HepG2 (cell line): ENCODE results near the gene ALG11. TPM values are rescaled to one million over a fixed set of nuclear protein-coding genes. Genes with fewer than 3 reads are reported as not detected.
A peak's percentile ranks its signal among the peaks of the same experiment; 100 is the strongest.
"Not testable (repeated sequence)": the region's sequence is repeated elsewhere in the genome, so short reads cannot be mapped to it uniquely, and the experiment has no call there.

ENCODE experiments used
- ATAC-seq: fragments of 200-7000 bp; cut with Tn5 transposase; 3 replicates; pipeline ENCODE4 v1.9.1; 2020; ENCODE audit warnings: mild to moderate bottlenecking, moderate library complexity
- BruUV-seq: library from RNA; stranded (reverse); fragments of 400-500 nt; replicated peaks from 2 replicates; lab custom pipeline; 2021; lab: Mats Ljungman, UMichigan
- CTCF ChIA-PET: fragments of 300-600 bp; formaldehyde crosslinking; extraction: SDS; loops from one replicate; lab custom pipeline; 2021; ENCODE audit warnings: low total read pairs, inconsistent platforms, low intra/inter-chr PET ratio; lab: Yijun Ruan, JAX
- POLR2A ChIA-PET: fragments of 350-600 bp; sonication (Branson Sonifier 250); formaldehyde crosslinking; loops from one replicate; lab custom pipeline; 2020; ENCODE audit warnings: antibody characterized with exemption, inconsistent platforms; lab: Yijun Ruan, JAX
- DNase-seq: peaks from one replicate; pipeline ENCODE4 v3.0.0-alpha.2; 2015; ENCODE audit warnings: low spot score
- FAIRE-seq: peaks from 3 replicates; lab custom pipeline; 2011; peaks lifted over from hg19 to GRCh38; lab: Jason Lieb, UNC
- H2AFZ ChIP-seq: one replicate; pipeline ENCODE4 v1.6.1; 2011; ENCODE audit warnings: low read length, inconsistent platforms
- H3K27ac ChIP-seq: fragments of 300-600 bp; 3 replicates; pipeline ENCODE4 v1.8.0; 2011; ENCODE audit warnings: mixed run types, mild to moderate bottlenecking, mixed read lengths, low read length, inconsistent platforms; ENCODE audit not compliant: insufficient read depth; ENCODE audit errors: extremely low read length
- H3K27me3 ChIP-seq, 2 experiments: fragments of 200-600 bp in 1 of 2; 2 replicates in 1 of 2; 3 replicates in 1 of 2; pipeline versions ENCODE4 v1.6.0 to v1.8.0; 2011; ENCODE audit warnings: low read length in 2 of 2, mild to moderate bottlenecking in 2 of 2, moderate library complexity in 2 of 2, inconsistent platforms in 1 of 2; ENCODE audit not compliant: insufficient read depth in 2 of 2, control insufficient read depth in 1 of 2
- H3K36me3 ChIP-seq, 2 experiments: fragments of 200-600 bp in 1 of 2; replicated peaks in 1 of 2; 2 replicates in 1 of 2; 3 replicates in 1 of 2; pipeline versions ENCODE4 v1.5.1 to v1.8.0; 2011; ENCODE audit warnings: low read length in 2 of 2, inconsistent platforms in 1 of 2; ENCODE audit not compliant: insufficient read depth in 2 of 2, control insufficient read depth in 1 of 2
- H3K4me1 ChIP-seq: 2 replicates; pipeline ENCODE4 v1.5.1; 2012; ENCODE audit warnings: low read length, inconsistent platforms; ENCODE audit not compliant: insufficient read depth
- H3K4me2 ChIP-seq: 2 replicates; pipeline ENCODE4 v1.6.0; 2011; ENCODE audit warnings: low read depth, low read length, inconsistent platforms
- H3K4me3 ChIP-seq, 3 experiments: fragments of 200-600 bp in 1 of 3; sonication (generic), shearing (Covaris generic) in 1 of 3; replicated peaks in 1 of 3; 2 replicates each; pipeline ENCODE4 v1.5.1; 2011 to 2016; ENCODE audit warnings: low read length in 3 of 3, inconsistent platforms in 2 of 3, low read depth in 2 of 3, mild to moderate bottlenecking in 2 of 3, control low read depth in 1 of 3, mixed read lengths in 1 of 3; ENCODE audit not compliant: insufficient read depth in 1 of 3
- H3K79me2 ChIP-seq: one replicate; pipeline ENCODE4 v1.6.1; 2011; ENCODE audit warnings: low read length, inconsistent platforms; ENCODE audit not compliant: insufficient read depth
- H3K9ac ChIP-seq: 2 replicates; pipeline ENCODE4 v1.6.0; 2011; ENCODE audit warnings: mild to moderate bottlenecking, low read depth, low read length, inconsistent platforms; ENCODE audit not compliant: insufficient read depth
- H3K9me3 ChIP-seq: 2 replicates; pipeline ENCODE4 v1.5.1; 2012; ENCODE audit warnings: mild to moderate bottlenecking, low read length
- H4K20me1 ChIP-seq: 2 replicates; pipeline ENCODE4 v1.6.0; 2011; ENCODE audit warnings: inconsistent platforms, mild to moderate bottlenecking, low read length, moderate library complexity; ENCODE audit not compliant: insufficient read depth
- ZNF17 ChIP-seq: sonication (generic); formaldehyde crosslinking; IDR thresholded peaks from 2 replicates; pipeline ENCODE4 v1.5.0; 2020; ENCODE audit warnings: mild to moderate bottlenecking, missing genetic modification reagents
- WGBS: methylation state at CpG from one replicate; pipeline ENCODE4 v1.1.6; 2017; ENCODE audit warnings: low lambda C conversion rate; 5-methylcytosine and 5-hydroxymethylcytosine counted together
- in situ Hi-C: cut with HindIII; loops from 2 replicates; pipeline ENCODE4 v1.10.0; 2017; ENCODE audit warnings: low pct_unique_long_range_greater_than_20kb; ENCODE audit not compliant: extremely low pct_ligation_motif_present
- intact Hi-C: fragments of 100-400 bp; cut with micrococcal nuclease; formaldehyde crosslinking; loops from one replicate; pipeline ENCODE4 v1.10.0; 2022; ENCODE audit not compliant: unreplicated experiment
- polyA plus RNA-seq, 8 experiments: library from polyadenylated mRNA; depleted of rRNA in 3 of 8; stranded (reverse) in 7 of 8; unstranded in 1 of 8; fragments of >200 nt; fragmentation: Illumina TruSeq in 4 of 8; extraction: Trizol in 4 of 8; gene quantifications; 2 replicates each; pipeline versions ENCODE4 v1.2.1 to v1.2.3, GENCODE V29; 2011 to 2016; ENCODE audit warnings: low read depth in 4 of 8, missing spikeins in 1 of 8, mixed read lengths in 1 of 8; ENCODE audit not compliant: insufficient read depth in 1 of 8
- total RNA-seq, 5 experiments: library from RNA; depleted of rRNA; stranded (reverse); fragments of >200 nt; fragmentation: Illumina TruSeq; extraction: Trizol; gene quantifications; 2 replicates each; pipeline ENCODE4 v1.2.3, GENCODE V29; 2016; ENCODE audit warnings: low read depth in 1 of 5
- TF ChIP-seq, protein P1 (sequence below): sonication (generic); formaldehyde crosslinking; IDR thresholded peaks from 2 replicates; pipeline ENCODE4 v1.4.0; 2020; ENCODE audit warnings: missing genetic modification reagents

The ALG11 gene
- total and polyA plus RNA-seq, 2 of the 13 experiments (the other 11 are each of a cell fraction or from before 2014, with no cell fraction given) = 14.7 to 27.9 TPM

DNA sequence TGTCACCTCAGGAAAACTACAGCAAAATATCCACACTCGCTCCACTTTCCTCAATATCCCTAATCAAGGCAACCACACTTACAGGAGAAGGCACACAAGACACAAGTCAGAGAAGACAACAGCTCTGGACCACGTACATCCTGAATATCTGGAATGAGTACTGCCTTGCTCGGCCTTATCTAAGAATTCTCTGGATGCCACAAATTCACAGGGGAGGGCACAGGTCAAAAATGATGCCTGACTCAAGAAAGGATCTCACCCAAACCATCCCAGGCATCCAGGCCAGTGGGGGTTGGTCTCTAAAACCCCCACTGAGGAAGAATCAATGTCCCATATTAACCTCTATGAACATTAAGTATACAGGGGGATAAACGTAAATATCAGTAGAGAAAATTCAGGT lies 30.8 kb upstream of the ALG11 start:
- Histone ChIP-seq H3K27me3 (no peaks in the 10 kb centered on the region), H3K27ac (no peak overlapping the region), H3K4me1 (peaks cover 88% of the 10 kb centered on the region), H3K36me3 (no peaks in the 10 kb centered on the region; a peak in 1 of 5 replicates), H3K4me3 (no peak overlapping the region), H3K9ac (no peak overlapping the region), H2AFZ (no peak overlapping the region), H3K79me2 (peaks cover 92% of the 10 kb centered on the region), H3K9me3 (no peaks in the 10 kb centered on the region), H4K20me1 (no peaks in the 10 kb centered on the region; the same call in 1 of the 2 replicates), H3K4me2 (0 out of 2 replicates have a peak overlapping the region, but pooled peaks have one; percentile 27)
- TF ChIP-seq, protein P1, sequence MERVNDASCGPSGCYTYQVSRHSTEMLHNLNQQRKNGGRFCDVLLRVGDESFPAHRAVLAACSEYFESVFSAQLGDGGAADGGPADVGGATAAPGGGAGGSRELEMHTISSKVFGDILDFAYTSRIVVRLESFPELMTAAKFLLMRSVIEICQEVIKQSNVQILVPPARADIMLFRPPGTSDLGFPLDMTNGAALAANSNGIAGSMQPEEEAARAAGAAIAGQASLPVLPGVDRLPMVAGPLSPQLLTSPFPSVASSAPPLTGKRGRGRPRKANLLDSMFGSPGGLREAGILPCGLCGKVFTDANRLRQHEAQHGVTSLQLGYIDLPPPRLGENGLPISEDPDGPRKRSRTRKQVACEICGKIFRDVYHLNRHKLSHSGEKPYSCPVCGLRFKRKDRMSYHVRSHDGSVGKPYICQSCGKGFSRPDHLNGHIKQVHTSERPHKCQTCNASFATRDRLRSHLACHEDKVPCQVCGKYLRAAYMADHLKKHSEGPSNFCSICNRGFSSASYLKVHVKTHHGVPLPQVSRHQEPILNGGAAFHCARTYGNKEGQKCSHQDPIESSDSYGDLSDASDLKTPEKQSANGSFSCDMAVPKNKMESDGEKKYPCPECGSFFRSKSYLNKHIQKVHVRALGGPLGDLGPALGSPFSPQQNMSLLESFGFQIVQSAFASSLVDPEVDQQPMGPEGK (CRISPR knock-in tag) = no peak
- 82% methylated on average over 4 of the region's 4 CpGs for WGBS
- intact Hi-C loops = no loop called here
- ChIA-PET CTCF (no interaction called here), POLR2A (interaction anchor here (1.0 to 1.2 kb wide), 2 partner anchors 11 to 17 kb away, joined by 3 to 5 read pairs; no protein-coding TSS in a partner anchor)
- no peak for ATAC-seq
- no TSS peak for BruUV-seq
- in situ Hi-C loops = no loop called here
- no peak for FAIRE-seq
- peak; percentile 34 for DNase-seq

DNA sequence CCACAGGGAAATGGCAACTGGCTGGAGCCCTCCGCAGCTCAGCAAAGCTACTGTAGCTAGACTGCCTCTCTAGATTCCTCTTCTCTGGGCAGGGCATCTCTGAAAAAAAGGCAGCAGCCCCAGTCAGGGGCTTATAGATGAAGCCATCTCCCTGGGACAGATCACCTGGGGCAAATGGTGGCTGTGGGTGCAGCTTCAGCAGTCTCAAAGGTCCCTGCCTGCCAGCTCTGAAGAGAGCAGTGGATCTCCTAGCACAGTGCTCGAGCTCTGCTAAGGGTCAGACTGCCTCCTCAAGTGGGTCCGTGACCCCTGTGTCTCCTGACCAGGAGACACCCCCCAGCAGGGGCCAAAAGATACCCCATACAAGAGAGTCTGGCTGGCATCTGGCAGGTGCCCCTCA lies 28.9 kb upstream of the ALG11 start:
- H3K27ac ChIP-seq, intact Hi-C loops, ATAC-seq, H3K36me3 ChIP-seq, H3K9ac ChIP-seq, H3K4me3 ChIP-seq, H3K4me2 ChIP-seq, CTCF ChIA-PET, H3K9me3 ChIP-seq, FAIRE-seq, BruUV-seq, DNase-seq, H3K27me3 ChIP-seq, H4K20me1 ChIP-seq, in situ Hi-C loops, H2AFZ ChIP-seq: not testable (repeated sequence)
- Histone ChIP-seq H3K79me2 (peaks cover 81% of the 10 kb centered on the region), H3K4me1 (peaks cover 70% of the 10 kb centered on the region)
- POLR2A ChIA-PET = interaction anchor here (1.7 kb wide), 1 partner anchor 16 kb away, joined by 4 read pairs; no protein-coding TSS in a partner anchor
- TF ChIP-seq ZNF17 = peak; percentile 90; the same call in 1 of the 2 replicates
- WGBS = 100% methylated on average over 1 of the region's 3 CpGs

DNA sequence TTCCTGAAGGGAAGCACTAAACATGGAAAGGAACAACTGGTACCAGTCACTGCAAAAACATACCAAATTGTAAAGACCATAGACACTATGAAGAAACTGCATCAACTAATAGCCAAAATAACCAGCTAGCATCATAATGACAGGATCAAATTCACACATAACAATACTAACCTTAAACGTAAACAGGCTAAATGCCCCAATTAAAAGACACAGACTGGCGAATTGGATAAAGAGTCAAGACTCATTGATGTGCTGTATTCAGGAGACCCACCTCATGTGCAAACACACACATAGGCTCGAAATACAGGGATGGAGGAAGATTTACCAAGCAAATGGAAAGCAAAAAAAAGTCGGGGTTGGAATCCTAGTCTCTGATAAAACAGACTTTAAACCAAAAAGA lies 27.3 kb upstream of the ALG11 start:
- H3K4me3 ChIP-seq, BruUV-seq, in situ Hi-C loops, DNase-seq, H3K36me3 ChIP-seq, H3K27ac ChIP-seq, H2AFZ ChIP-seq, H3K27me3 ChIP-seq, H3K9ac ChIP-seq, POLR2A ChIA-PET, CTCF ChIA-PET, FAIRE-seq, ATAC-seq, H4K20me1 ChIP-seq, H3K9me3 ChIP-seq, H3K4me2 ChIP-seq: not testable (repeated sequence)
- peaks cover 77% of the 10 kb centered on the region for H3K79me2 ChIP-seq
- intact Hi-C loops = loop anchor here (5.0 kb wide), 1 partner anchor 42 kb away; no protein-coding TSS in a partner anchor
- WGBS = 86% methylated on average over 4 of the region's 4 CpGs
- peaks cover 64% of the 10 kb centered on the region for H3K4me1 ChIP-seq
